Astrocyte (in vitro differentiated cells and primary cell): ENCODE results near the gene SEMA4B. TPM values are rescaled to one million over a fixed set of nuclear protein-coding genes. Genes with fewer than 3 reads are reported as not detected.

Experiments used
- DNase-seq: peaks from one replicate; pipeline ENCODE4 v3.0.0-alpha.2; 2010; ENCODE audit warnings: low read depth
- FAIRE-seq: peaks from 2 replicates; lab custom pipeline; 2011; peaks lifted over from hg19 to GRCh38; lab: Jason Lieb, UNC
- H2AFZ ChIP-seq: 2 replicates; pipeline ENCODE4 v1.6.0; 2012; ENCODE audit warnings: low read depth, low read length, inconsistent platforms
- H3K27ac ChIP-seq: 2 replicates; pipeline ENCODE4 v1.5.1; 2011; ENCODE audit warnings: low read depth, low read length, inconsistent platforms
- H3K27me3 ChIP-seq: 2 replicates; pipeline ENCODE4 v1.6.0; 2011; ENCODE audit warnings: low read length, inconsistent platforms; ENCODE audit not compliant: insufficient read depth
- H3K36me3 ChIP-seq: 2 replicates; pipeline ENCODE4 v1.5.1; 2011; ENCODE audit warnings: low read length, inconsistent platforms; ENCODE audit not compliant: insufficient read depth
- H3K4me1 ChIP-seq: 2 replicates; pipeline ENCODE4 v1.5.1; 2011; ENCODE audit warnings: low read length, inconsistent platforms; ENCODE audit not compliant: insufficient read depth
- H3K4me2 ChIP-seq: 2 replicates; pipeline ENCODE4 v1.6.0; 2012; ENCODE audit warnings: low read length, inconsistent platforms
- H3K4me3 ChIP-seq: 2 replicates; pipeline ENCODE4 v1.5.1; 2011; ENCODE audit warnings: low read depth, mild to moderate bottlenecking, low read length, inconsistent platforms; ENCODE audit not compliant: insufficient read depth
- H3K79me2 ChIP-seq: 2 replicates; pipeline ENCODE4 v1.6.0; 2012; ENCODE audit warnings: mild to moderate bottlenecking, low read length, inconsistent platforms; ENCODE audit not compliant: insufficient read depth
- H3K9ac ChIP-seq: 2 replicates; pipeline ENCODE4 v1.6.0; 2012; ENCODE audit warnings: mild to moderate bottlenecking, low read length, inconsistent platforms
- H3K9me3 ChIP-seq: 2 replicates; pipeline ENCODE4 v1.5.1; 2012; ENCODE audit warnings: low read depth, mild to moderate bottlenecking, low read length, inconsistent platforms; ENCODE audit not compliant: insufficient read depth
- H4K20me1 ChIP-seq: 2 replicates; pipeline ENCODE4 v1.6.0; 2012; ENCODE audit warnings: low read length, inconsistent platforms; ENCODE audit not compliant: insufficient read depth
- H3K27ac Mint-ChIP-seq: one replicate; pipeline ENCODE4 v1.8.0; 2021; ENCODE audit warnings: mild to moderate bottlenecking, mixed read lengths; ENCODE audit not compliant: unreplicated experiment
- H3K27me3 Mint-ChIP-seq: one replicate; pipeline ENCODE4 v1.8.0; 2021; ENCODE audit warnings: low read depth, mixed read lengths; ENCODE audit not compliant: unreplicated experiment
- H3K36me3 Mint-ChIP-seq: one replicate; pipeline ENCODE4 v1.8.0; 2021; ENCODE audit warnings: low read depth, mixed read lengths; ENCODE audit not compliant: unreplicated experiment
- H3K4me1 Mint-ChIP-seq: one replicate; pipeline ENCODE4 v1.8.0; 2021; ENCODE audit warnings: low read depth, mixed read lengths; ENCODE audit not compliant: unreplicated experiment
- H3K4me3 Mint-ChIP-seq: one replicate; pipeline ENCODE4 v1.8.0; 2021; ENCODE audit warnings: mild to moderate bottlenecking, moderate library complexity, mixed read lengths; ENCODE audit not compliant: unreplicated experiment
- H3K9me3 Mint-ChIP-seq: one replicate; pipeline ENCODE4 v1.8.0; 2021; ENCODE audit warnings: mild to moderate bottlenecking, mixed read lengths; ENCODE audit not compliant: unreplicated experiment
- CTCF ChIP-seq: IDR thresholded peaks from 2 replicates; pipeline ENCODE4 v1.5.1; 2011; ENCODE audit warnings: low read depth, mild to moderate bottlenecking, inconsistent platforms, low read length, moderate library complexity; ENCODE audit not compliant: insufficient read depth
- EZH2 ChIP-seq: IDR thresholded peaks from 2 replicates; pipeline ENCODE4 v1.6.1; 2012; ENCODE audit warnings: mild to moderate bottlenecking, low read length, inconsistent platforms; ENCODE audit not compliant: insufficient read depth
- total RNA-seq: library from RNA; stranded (reverse); gene quantifications from 2 replicates; pipeline ENCODE4 v1.2.1, GENCODE V29; 2021

The SEMA4B gene
- total RNA-seq, 1 donor from 2014 or later, result 9.9 TPM

- Histone ChIP-seq H3K36me3 (no peaks in the 10 kb centered on the region), H3K4me1 (no peaks in the 10 kb centered on the region), H3K27ac (no peak overlapping the region), H3K27me3 (no peaks in the 10 kb centered on the region), H3K79me2 (no peaks in the 10 kb centered on the region), H3K9ac (no peak overlapping the region), H3K4me3 (no peak overlapping the region), H2AFZ (no peak overlapping the region), H4K20me1 (no peaks in the 10 kb centered on the region), H3K4me2 (no peak overlapping the region), H3K9me3 (no peaks in the 10 kb centered on the region)
- H3K9me3 Mint-ChIP-seq, result peaks cover under 1% of the 10 kb centered on the region
- TF ChIP-seq CTCF (no peak), EZH2 (no peak)
- H3K27ac Mint-ChIP-seq, result no peak overlapping the region
- DNase-seq (no peak), FAIRE-seq (no peak)
- H3K4me3 Mint-ChIP-seq, result no peak overlapping the region
- no peaks in the 10 kb centered on the region for H3K36me3 Mint-ChIP-seq
- no peaks in the 10 kb centered on the region for H3K4me1 Mint-ChIP-seq
- H3K27me3 Mint-ChIP-seq, result peaks cover 4% of the 10 kb centered on the region
Measured at GRCh38 chr15:90173372-90173771, 27.8 kb upstream of the SEMA4B start.

GRCh38 chr15:90174140-90174875, 26.8 kb upstream of the SEMA4B start:
- H3K36me3 Mint-ChIP-seq, result no peaks in the 10 kb centered on the region
- Histone ChIP-seq H4K20me1 (no peaks in the 10 kb centered on the region), H2AFZ (peak overlapping the region; percentile 66), H3K4me2 (peak overlapping the region; percentile 46), H3K27me3 (no peaks in the 10 kb centered on the region), H3K9ac (no peak overlapping the region), H3K79me2 (no peaks in the 10 kb centered on the region), H3K9me3 (no peaks in the 10 kb centered on the region), H3K27ac (no peak overlapping the region), H3K36me3 (no peaks in the 10 kb centered on the region), H3K4me1 (no peaks in the 10 kb centered on the region), H3K4me3 (no peak overlapping the region)
- peaks cover 14% of the 10 kb centered on the region for H3K27me3 Mint-ChIP-seq
- H3K4me1 Mint-ChIP-seq, result no peaks in the 10 kb centered on the region
- FAIRE-seq (no peak), DNase-seq (no peak)
- no peak for TF ChIP-seq EZH2
- no peak for TF ChIP-seq CTCF
- H3K4me3 Mint-ChIP-seq, result no peak overlapping the region
- peaks cover 2% of the 10 kb centered on the region for H3K9me3 Mint-ChIP-seq
- H3K27ac Mint-ChIP-seq, result no peak overlapping the region

GRCh38 chr15:90177012-90177411, 24.1 kb upstream of the SEMA4B start:
- no peaks in the 10 kb centered on the region for H3K4me1 Mint-ChIP-seq
- no peak for TF ChIP-seq EZH2
- Histone ChIP-seq H3K4me2 (no peak overlapping the region), H2AFZ (no peak overlapping the region), H4K20me1 (no peaks in the 10 kb centered on the region), H3K9ac (no peak overlapping the region), H3K79me2 (no peaks in the 10 kb centered on the region), H3K4me1 (no peaks in the 10 kb centered on the region), H3K36me3 (no peaks in the 10 kb centered on the region), H3K4me3 (no peak overlapping the region), H3K27me3 (peaks cover 2% of the 10 kb centered on the region), H3K9me3 (no peaks in the 10 kb centered on the region), H3K27ac (no peak overlapping the region)
- no peaks in the 10 kb centered on the region for H3K36me3 Mint-ChIP-seq
- peaks cover 20% of the 10 kb centered on the region for H3K27me3 Mint-ChIP-seq
- FAIRE-seq (no peak), DNase-seq (no peak)
- H3K9me3 Mint-ChIP-seq, result peaks cover 2% of the 10 kb centered on the region
- no peak overlapping the region for H3K4me3 Mint-ChIP-seq
- H3K27ac Mint-ChIP-seq, result no peak overlapping the region
